HepG2 (cell line): ENCODE data around the gene GTPBP6. TPM values are rescaled to one million over a fixed set of nuclear protein-coding genes. Genes with fewer than 3 reads are reported as not detected.

Experiments used
- BCL6 ChIP-seq: IDR thresholded peaks from 2 replicates; pipeline ENCODE4 v1.6.1; 2016; ENCODE audit warnings: missing genetic modification reagents, missing compliant biosample characterization
- BHLHE40 ChIP-seq: IDR thresholded peaks from 2 replicates; pipeline ENCODE4 v1.6.1; 2011; ENCODE audit warnings: low read length, improper control_type of control experiment
- CBX1 ChIP-seq: IDR thresholded peaks from one replicate; pipeline ENCODE4 v1.6.1; 2016; ENCODE audit warnings: antibody characterized with exemption, low read depth
- ISL2 ChIP-seq: sonication (generic); formaldehyde crosslinking; IDR thresholded peaks from 2 replicates; pipeline ENCODE4 v1.5.0; 2020; ENCODE audit warnings: missing genetic modification reagents
- MXI1 ChIP-seq: IDR thresholded peaks from 3 replicates; pipeline ENCODE4 v1.6.1; 2012; ENCODE audit warnings: low read depth, low read length, inconsistent platforms, borderline replicate concordance
- NR2F6 ChIP-seq, 2 experiments: IDR thresholded peaks; 2 replicates each; pipeline ENCODE4 v1.6.1; 2016; ENCODE audit warnings: antibody characterized with exemption in 1 of 2, mild to moderate bottlenecking in 1 of 2
- PCBP1 ChIP-seq: fragments of 200-400 bp; formaldehyde crosslinking; IDR thresholded peaks from 2 replicates; pipeline ENCODE4 v1.6.1; 2017; ENCODE audit warnings: mild to moderate bottlenecking, low read depth, low read length, borderline replicate concordance
- SAP130 ChIP-seq: IDR thresholded peaks from 2 replicates; pipeline ENCODE4 v1.6.1; 2016; ENCODE audit warnings: low read depth
- SKI ChIP-seq: fragments of 450-650 bp; IDR thresholded peaks from one replicate; pipeline ENCODE4 v1.6.1; 2018; ENCODE audit warnings: mild to moderate bottlenecking; ENCODE audit not compliant: partially characterized antibody
- SOX6 ChIP-seq, 2 experiments: fragments of 450-650 bp in 1 of 2; sonication (generic) in 1 of 2; formaldehyde crosslinking in 1 of 2; IDR thresholded peaks; 2 replicates each; pipeline versions ENCODE4 v1.4.0 to v1.6.1; 2017 to 2020; ENCODE audit warnings: antibody characterized with exemption in 1 of 2, mild to moderate bottlenecking in 1 of 2, missing genetic modification reagents in 1 of 2
- STAT5B ChIP-seq: sonication (generic); formaldehyde crosslinking; IDR thresholded peaks from 2 replicates; pipeline ENCODE4 v1.4.0; 2020; ENCODE audit warnings: missing genetic modification reagents
- ZMYM2 ChIP-seq: sonication (generic); formaldehyde crosslinking; IDR thresholded peaks from 2 replicates; pipeline ENCODE4 v1.8.0; 2022; ENCODE audit warnings: mild to moderate bottlenecking, missing genetic modification reagents
- ZNF598 ChIP-seq: sonication (generic); formaldehyde crosslinking; IDR thresholded peaks from 2 replicates; pipeline ENCODE4 v1.5.1; 2020; ENCODE audit warnings: mild to moderate bottlenecking, missing genetic modification reagents, borderline replicate concordance
- ZNF607 ChIP-seq: sonication (generic); formaldehyde crosslinking; IDR thresholded peaks from 2 replicates; pipeline ENCODE4 v1.5.1; 2020; ENCODE audit warnings: missing genetic modification reagents, mild to moderate bottlenecking, borderline replicate concordance
- ZSCAN25 ChIP-seq: sonication (generic); formaldehyde crosslinking; IDR thresholded peaks from 2 replicates; pipeline ENCODE4 v1.8.0; 2022; ENCODE audit warnings: mild to moderate bottlenecking, missing genetic modification reagents
- polyA plus RNA-seq, 8 experiments: library from polyadenylated mRNA; depleted of rRNA in 3 of 8; stranded (reverse) in 7 of 8; unstranded in 1 of 8; fragments of >200 nt; fragmentation: Illumina TruSeq in 4 of 8; extraction: Trizol in 4 of 8; gene quantifications; 2 replicates each; pipeline versions ENCODE4 v1.2.1 to v1.2.3, GENCODE V29; 2011 to 2016; ENCODE audit warnings: low read depth in 4 of 8, missing spikeins in 1 of 8, mixed read lengths in 1 of 8; ENCODE audit not compliant: insufficient read depth in 1 of 8
- total RNA-seq, 5 experiments: library from RNA; depleted of rRNA; stranded (reverse); fragments of >200 nt; fragmentation: Illumina TruSeq; extraction: Trizol; gene quantifications; 2 replicates each; pipeline ENCODE4 v1.2.3, GENCODE V29; 2016; ENCODE audit warnings: low read depth in 1 of 5
- TF ChIP-seq, protein P1 (sequence below): sonication (generic); formaldehyde crosslinking; IDR thresholded peaks from 2 replicates; pipeline ENCODE4 v1.4.0; 2020; ENCODE audit warnings: low read depth, mild to moderate bottlenecking, missing genetic modification reagents
- TF ChIP-seq, protein P2 (sequence below): IDR thresholded peaks from 2 replicates; pipeline ENCODE4 v1.6.1; 2016; ENCODE audit warnings: missing genetic modification reagents, missing compliant biosample characterization
- TF ChIP-seq, protein P3 (sequence below): sonication (generic); formaldehyde crosslinking; IDR thresholded peaks from 2 replicates; pipeline ENCODE4 v1.8.0; 2022; ENCODE audit warnings: low read depth, missing genetic modification reagents
- TF ChIP-seq, protein P4 (sequence below): sonication (generic); formaldehyde crosslinking; IDR thresholded peaks from 2 replicates; pipeline ENCODE4 v1.8.0; 2022; ENCODE audit warnings: missing genetic modification reagents, mild to moderate bottlenecking, moderate library complexity, borderline replicate concordance
- TF ChIP-seq, protein P5 (sequence below): sonication (generic); formaldehyde crosslinking; IDR thresholded peaks from 2 replicates; pipeline ENCODE4 v1.4.0; 2020; ENCODE audit warnings: missing genetic modification reagents
- TF ChIP-seq, protein P6 (sequence below): IDR thresholded peaks from 2 replicates; pipeline ENCODE4 v1.6.1; 2016

GTPBP6 gene
- total and polyA plus RNA-seq, 2 of the 13 experiments (the other 11 are each of a cell fraction or from before 2014, with no cell fraction given), result 20.2 to 39.6 TPM

DNA sequence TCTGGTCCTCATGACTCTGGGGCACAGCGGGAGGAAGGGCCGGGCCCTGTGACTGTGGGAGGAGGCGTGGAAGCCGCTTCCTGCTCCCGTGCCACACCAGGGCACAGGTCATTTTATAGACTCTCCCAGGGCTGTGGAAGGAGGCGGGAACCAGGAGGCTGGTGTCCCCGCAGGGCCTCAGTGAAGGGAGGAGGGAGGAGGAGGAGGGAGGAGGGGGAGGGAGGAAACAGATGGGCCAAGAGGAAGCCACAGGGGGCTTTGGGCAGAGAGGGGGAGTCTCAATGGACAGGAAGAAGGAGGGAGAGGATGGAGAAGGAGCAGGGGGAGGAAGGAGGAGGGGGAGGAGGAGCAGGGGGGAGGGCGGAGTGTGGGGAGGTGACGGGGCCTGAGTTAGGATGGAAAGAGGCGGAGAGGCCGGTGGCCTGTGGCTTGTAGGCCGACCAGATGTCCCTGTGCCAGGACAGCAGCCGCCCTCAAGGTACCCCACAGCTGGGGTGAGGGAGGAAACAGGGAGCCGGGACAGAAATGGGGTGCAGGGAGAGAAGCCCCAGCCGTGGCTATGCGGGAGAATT, 43.6 kb downstream of the GTPBP6 start (continued):
- TF ChIP-seq ZMYM2 (CRISPR knock-in tag), result peak; percentile 85
- TF ChIP-seq, protein P1, sequence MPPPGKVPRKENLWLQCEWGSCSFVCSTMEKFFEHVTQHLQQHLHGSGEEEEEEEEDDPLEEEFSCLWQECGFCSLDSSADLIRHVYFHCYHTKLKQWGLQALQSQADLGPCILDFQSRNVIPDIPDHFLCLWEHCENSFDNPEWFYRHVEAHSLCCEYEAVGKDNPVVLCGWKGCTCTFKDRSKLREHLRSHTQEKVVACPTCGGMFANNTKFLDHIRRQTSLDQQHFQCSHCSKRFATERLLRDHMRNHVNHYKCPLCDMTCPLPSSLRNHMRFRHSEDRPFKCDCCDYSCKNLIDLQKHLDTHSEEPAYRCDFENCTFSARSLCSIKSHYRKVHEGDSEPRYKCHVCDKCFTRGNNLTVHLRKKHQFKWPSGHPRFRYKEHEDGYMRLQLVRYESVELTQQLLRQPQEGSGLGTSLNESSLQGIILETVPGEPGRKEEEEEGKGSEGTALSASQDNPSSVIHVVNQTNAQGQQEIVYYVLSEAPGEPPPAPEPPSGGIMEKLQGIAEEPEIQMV (CRISPR knock-in tag), result no peak
- peak; percentile 83 for TF ChIP-seq BHLHE40
- TF ChIP-seq, protein P2, sequence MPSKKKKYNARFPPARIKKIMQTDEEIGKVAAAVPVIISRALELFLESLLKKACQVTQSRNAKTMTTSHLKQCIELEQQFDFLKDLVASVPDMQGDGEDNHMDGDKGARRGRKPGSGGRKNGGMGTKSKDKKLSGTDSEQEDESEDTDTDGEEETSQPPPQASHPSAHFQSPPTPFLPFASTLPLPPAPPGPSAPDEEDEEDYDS (CRISPR knock-in tag), result peak; percentile 71
- TF ChIP-seq MXI1, result peak; percentile 24; the same call in 1 of the 3 replicates
- TF ChIP-seq, protein P3, sequence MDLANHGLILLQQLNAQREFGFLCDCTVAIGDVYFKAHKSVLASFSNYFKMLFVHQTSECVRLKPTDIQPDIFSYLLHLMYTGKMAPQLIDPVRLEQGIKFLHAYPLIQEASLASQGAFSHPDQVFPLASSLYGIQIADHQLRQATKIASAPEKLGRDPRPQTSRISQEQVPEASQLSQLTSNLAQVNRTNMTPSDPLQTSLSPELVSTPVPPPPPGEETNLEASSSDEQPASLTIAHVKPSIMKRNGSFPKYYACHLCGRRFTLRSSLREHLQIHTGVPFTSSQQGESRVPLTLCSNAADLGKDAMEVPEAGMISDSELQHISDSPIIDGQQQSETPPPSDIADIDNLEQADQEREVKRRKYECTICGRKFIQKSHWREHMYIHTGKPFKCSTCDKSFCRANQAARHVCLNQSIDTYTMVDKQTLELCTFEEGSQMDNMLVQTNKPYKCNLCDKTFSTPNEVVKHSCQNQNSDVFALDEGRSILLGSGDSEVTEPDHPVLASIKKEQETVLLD (CRISPR knock-in tag), result no peak
- TF ChIP-seq PCBP1, result peak; percentile 93; the same call in 1 of the 2 replicates
- peak; percentile 21 for TF ChIP-seq SKI
- no peak for TF ChIP-seq CBX1
- TF ChIP-seq BCL6 (CRISPR knock-in tag), result no peak
- peak; percentile 80 for TF ChIP-seq SAP130 (CRISPR knock-in tag)
- TF ChIP-seq, protein P4, sequence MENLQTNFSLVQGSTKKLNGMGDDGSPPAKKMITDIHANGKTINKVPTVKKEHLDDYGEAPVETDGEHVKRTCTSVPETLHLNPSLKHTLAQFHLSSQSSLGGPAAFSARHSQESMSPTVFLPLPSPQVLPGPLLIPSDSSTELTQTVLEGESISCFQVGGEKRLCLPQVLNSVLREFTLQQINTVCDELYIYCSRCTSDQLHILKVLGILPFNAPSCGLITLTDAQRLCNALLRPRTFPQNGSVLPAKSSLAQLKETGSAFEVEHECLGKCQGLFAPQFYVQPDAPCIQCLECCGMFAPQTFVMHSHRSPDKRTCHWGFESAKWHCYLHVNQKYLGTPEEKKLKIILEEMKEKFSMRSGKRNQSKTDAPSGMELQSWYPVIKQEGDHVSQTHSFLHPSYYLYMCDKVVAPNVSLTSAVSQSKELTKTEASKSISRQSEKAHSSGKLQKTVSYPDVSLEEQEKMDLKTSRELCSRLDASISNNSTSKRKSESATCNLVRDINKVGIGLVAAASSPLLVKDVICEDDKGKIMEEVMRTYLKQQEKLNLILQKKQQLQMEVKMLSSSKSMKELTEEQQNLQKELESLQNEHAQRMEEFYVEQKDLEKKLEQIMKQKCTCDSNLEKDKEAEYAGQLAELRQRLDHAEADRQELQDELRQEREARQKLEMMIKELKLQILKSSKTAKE (CRISPR knock-in tag), result peak; percentile 84
- no peak for TF ChIP-seq ZNF598 (CRISPR knock-in tag)
- TF ChIP-seq, protein P5, sequence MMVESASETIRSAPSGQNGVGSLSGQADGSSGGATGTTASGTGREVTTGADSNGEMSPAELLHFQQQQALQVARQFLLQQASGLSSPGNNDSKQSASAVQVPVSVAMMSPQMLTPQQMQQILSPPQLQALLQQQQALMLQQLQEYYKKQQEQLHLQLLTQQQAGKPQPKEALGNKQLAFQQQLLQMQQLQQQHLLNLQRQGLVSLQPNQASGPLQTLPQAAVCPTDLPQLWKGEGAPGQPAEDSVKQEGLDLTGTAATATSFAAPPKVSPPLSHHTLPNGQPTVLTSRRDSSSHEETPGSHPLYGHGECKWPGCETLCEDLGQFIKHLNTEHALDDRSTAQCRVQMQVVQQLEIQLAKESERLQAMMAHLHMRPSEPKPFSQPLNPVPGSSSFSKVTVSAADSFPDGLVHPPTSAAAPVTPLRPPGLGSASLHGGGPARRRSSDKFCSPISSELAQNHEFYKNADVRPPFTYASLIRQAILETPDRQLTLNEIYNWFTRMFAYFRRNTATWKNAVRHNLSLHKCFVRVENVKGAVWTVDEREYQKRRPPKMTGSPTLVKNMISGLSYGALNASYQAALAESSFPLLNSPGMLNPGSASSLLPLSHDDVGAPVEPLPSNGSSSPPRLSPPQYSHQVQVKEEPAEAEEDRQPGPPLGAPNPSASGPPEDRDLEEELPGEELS (CRISPR knock-in tag), result peak; percentile 55
- no peak for TF ChIP-seq ZNF607 (CRISPR knock-in tag)
- peak; percentile 62 for TF ChIP-seq NR2F6 (IDR thresholded peaks at IDR 0.05)
- peak; percentile 89; the same call in 1 of the 2 replicates for TF ChIP-seq NR2F6 (CRISPR knock-in tag; IDR thresholded peaks at IDR 0.05)
- no peak for TF ChIP-seq SOX6 (IDR thresholded peaks at IDR 0.05)
- peak; percentile 22; the same call in 1 of the 2 replicates for TF ChIP-seq SOX6 (CRISPR knock-in tag; IDR thresholded peaks at IDR 0.05)
- TF ChIP-seq ISL2 (CRISPR knock-in tag), result 0 out of 2 replicates have a peak, but pooled peaks have one; percentile 20
- TF ChIP-seq, protein P6, sequence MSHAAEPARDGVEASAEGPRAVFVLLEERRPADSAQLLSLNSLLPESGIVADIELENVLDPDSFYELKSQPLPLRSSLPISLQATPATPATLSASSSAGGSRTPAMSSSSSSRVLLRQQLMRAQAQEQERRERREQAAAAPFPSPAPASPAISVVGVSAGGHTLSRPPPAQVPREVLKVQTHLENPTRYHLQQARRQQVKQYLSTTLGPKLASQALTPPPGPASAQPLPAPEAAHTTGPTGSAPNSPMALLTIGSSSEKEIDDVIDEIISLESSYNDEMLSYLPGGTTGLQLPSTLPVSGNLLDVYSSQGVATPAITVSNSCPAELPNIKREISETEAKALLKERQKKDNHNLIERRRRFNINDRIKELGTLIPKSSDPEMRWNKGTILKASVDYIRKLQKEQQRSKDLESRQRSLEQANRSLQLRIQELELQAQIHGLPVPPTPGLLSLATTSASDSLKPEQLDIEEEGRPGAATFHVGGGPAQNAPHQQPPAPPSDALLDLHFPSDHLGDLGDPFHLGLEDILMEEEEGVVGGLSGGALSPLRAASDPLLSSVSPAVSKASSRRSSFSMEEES (CRISPR knock-in tag), result peak; percentile 68; the same call in 1 of the 2 replicates
- TF ChIP-seq STAT5B (CRISPR knock-in tag), result no peak
- TF ChIP-seq ZSCAN25 (CRISPR knock-in tag), result peak; percentile 83; the same call in 1 of the 2 replicates
